Naive thymus-derived CD8-positive, alpha-beta T cell (primary cell): ENCODE data around the gene MPP7. TPM values are rescaled to one million over a fixed set of nuclear protein-coding genes. Genes with fewer than 3 reads are reported as not detected.
A peak's percentile ranks its signal among the peaks of the same experiment; 100 is the strongest.

Source experiments
- ATAC-seq, 2 donors: fragments of 150-1000 bp; cut with Tn5 transposase in 1 of 2; sonication (Bioruptor Pico), chemical (Tn5 transposase) in 1 of 2; 1 replicate in 1 of 2; 2 replicates in 1 of 2; pipeline ENCODE4 v1.10.0; 2021; ENCODE audit warnings: mild to moderate bottlenecking in 2 of 2, moderate library complexity in 2 of 2
- POLR2A ChIA-PET: fragments of 350-600 bp; sonication (Branson Sonifier 250); formaldehyde crosslinking; loops from one replicate; lab custom pipeline; 2021; ENCODE audit warnings: antibody characterized with exemption; lab: Charles Lee
- DNase-seq, 10 donors: peaks; one replicate each; pipeline versions ENCODE4 v3.0.0 to v3.0.0-alpha.2; 2020 to 2022
- H3K27ac Mint-ChIP-seq, 10 donors: one replicate each; pipeline ENCODE4 v1.8.0; 2020 to 2022; ENCODE audit warnings: mild to moderate bottlenecking in 10 of 10, mixed read lengths in 10 of 10, moderate library complexity in 4 of 10, inconsistent platforms in 1 of 10
- H3K27me3 Mint-ChIP-seq, 5 donors: one replicate each; pipeline ENCODE4 v1.8.0; 2021 to 2022; ENCODE audit warnings: mixed read lengths in 5 of 5
- H3K36me3 Mint-ChIP-seq, 3 donors: one replicate each; pipeline ENCODE4 v1.8.0; 2020 to 2022; ENCODE audit warnings: mixed read lengths in 3 of 3, mild to moderate bottlenecking in 2 of 3, inconsistent platforms in 1 of 3
- H3K4me1 Mint-ChIP-seq, 4 donors: one replicate each; pipeline ENCODE4 v1.8.0; 2021 to 2022; ENCODE audit warnings: mixed read lengths in 4 of 4
- H3K4me3 Mint-ChIP-seq, 10 donors: one replicate each; pipeline ENCODE4 v1.8.0; 2020 to 2022; ENCODE audit warnings: mild to moderate bottlenecking in 10 of 10, mixed read lengths in 10 of 10, moderate library complexity in 6 of 10, inconsistent platforms in 1 of 10
- H3K9me3 Mint-ChIP-seq, 9 donors: one replicate each; pipeline ENCODE4 v1.8.0; 2020 to 2022; ENCODE audit warnings: mixed read lengths in 9 of 9, mild to moderate bottlenecking in 3 of 9, inconsistent platforms in 1 of 9, moderate library complexity in 1 of 9
- polyA plus RNA-seq, 3 donors: library from polyadenylated mRNA; unstranded; fragments of 300-500 nt; fragmentation: Illumina TruSeq; gene quantifications; one replicate each; pipeline ENCODE4 v1.2.3, GENCODE V29; 2021
- total RNA-seq, 8 experiments: library from RNA in 2 of 8; stranded (reverse) in 2 of 8; gene quantifications; one replicate each; pipeline ENCODE4 v1.2.3 and lab custom pipeline; 2021 to 2026

Gene MPP7
- total and polyA plus RNA-seq, 5 experiments from 2014 or later, result 26.6 to 41.2 (median 33.3) TPM

DNA sequence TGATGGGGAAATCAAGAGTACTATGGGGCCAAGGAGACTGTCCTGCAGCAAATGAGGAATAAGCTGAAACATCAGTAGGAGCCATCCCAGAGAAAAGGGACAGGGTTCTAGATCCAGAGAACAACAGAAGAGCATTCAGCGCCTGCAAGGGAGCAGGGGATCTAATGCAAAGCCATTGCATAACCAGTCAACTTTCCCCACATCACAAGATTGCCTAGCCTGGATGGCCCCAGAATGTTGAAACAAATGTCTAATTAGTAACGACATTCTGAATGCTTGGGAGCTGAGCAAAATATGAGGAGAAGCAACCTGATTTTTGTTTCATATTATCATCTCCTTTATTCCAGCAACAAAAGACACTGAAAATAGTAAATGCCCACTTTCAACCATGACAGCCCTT lies 2.7 kb upstream of the MPP7 start:
- peaks cover 2 to 5% (median 4%) of the 10 kb centered on the region in 3 donors for H3K36me3 Mint-ChIP-seq
- no peaks in the 10 kb centered on the region for H3K9me3 Mint-ChIP-seq
- peak overlapping the region in 2 of 10 donors; percentile 1 to 58 for H3K27ac Mint-ChIP-seq
- DNase-seq, result no peak
- H3K27me3 Mint-ChIP-seq, result peaks cover 0 to 5% (median 0%) of the 10 kb centered on the region in 5 donors
- POLR2A ChIA-PET, result no interaction called here
- ATAC-seq, result no peak
- peaks cover 22 to 71% (median 47%) of the 10 kb centered on the region in 4 donors for H3K4me1 Mint-ChIP-seq
- no peak overlapping the region for H3K4me3 Mint-ChIP-seq

- no peak for DNase-seq
These were observed 1.2 kb upstream of the MPP7 start for GRCh38 chr10:28304032-28304571.

DNA sequence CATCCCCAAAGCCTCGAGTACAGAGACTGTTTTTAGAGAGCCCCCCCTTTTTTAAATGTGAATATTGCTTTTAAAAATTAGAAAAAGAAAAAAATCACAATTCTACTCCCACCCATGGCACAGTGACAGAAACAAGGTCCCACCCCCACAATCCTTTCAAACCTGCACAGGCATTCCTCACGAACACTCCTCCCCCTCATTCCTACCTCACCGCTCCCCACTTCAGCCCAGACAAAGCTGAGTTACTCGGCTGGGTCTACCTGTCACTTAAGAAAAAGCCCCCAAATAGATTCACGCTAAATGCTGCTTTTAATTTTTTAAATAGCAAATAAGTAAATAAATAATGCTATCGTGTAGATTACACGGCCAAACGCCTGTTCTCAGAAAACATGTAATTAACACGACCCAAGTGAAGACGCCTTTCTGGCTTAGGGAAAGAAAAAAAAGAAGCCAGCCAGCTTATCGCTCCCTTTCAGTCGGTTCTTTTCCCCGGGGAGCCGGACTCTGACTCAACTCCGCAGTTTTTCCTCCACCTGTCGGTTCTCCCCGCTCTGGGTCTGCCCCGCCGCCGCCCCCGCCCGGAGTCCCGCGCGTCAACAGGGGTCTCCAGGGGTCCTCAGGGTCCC lies 739 bp downstream of the MPP7 start:
- Mint-ChIP-seq H3K27me3 (peaks cover 0 to 3% (median 0%) of the 10 kb centered on the region in 5 donors), H3K4me1 (peaks cover 31 to 77% (median 66%) of the 10 kb centered on the region in 4 donors), H3K4me3 (peak overlapping the region; percentile 79 to 97 (median 86)), H3K9me3 (no peaks in the 10 kb centered on the region), H3K36me3 (no peaks in the 10 kb centered on the region), H3K27ac (peak overlapping the region; percentile 57 to 93 (median 88))
- no peak for ATAC-seq
- POLR2A ChIA-PET, result interaction anchor here (0.6 to 7.0 kb wide), 13 partner anchors 11 to 1148 kb away, joined by 3 to 210 read pairs (median 4); partner anchors contain the start of gene YME1L1
- peak in 4 of 10 donors; percentile 8 to 28 (median 16) for DNase-seq

More at GRCh38 chr10:28304032-28304571, 1.2 kb upstream of the MPP7 start:
- H3K4me1 Mint-ChIP-seq, result peaks cover 26 to 70% (median 58%) of the 10 kb centered on the region in 4 donors
- H3K27ac Mint-ChIP-seq, result peak overlapping the region; percentile 15 to 99 (median 95)
- peaks cover 0 to 3% (median 0%) of the 10 kb centered on the region in 5 donors for H3K27me3 Mint-ChIP-seq
- POLR2A ChIA-PET, result interaction anchor here (0.6 to 7.0 kb wide), 5 partner anchors 26 to 1107 kb away, joined by 3 to 210 read pairs (median 83); partner anchors contain the start of gene WAC
- H3K9me3 Mint-ChIP-seq, result no peaks in the 10 kb centered on the region
- H3K36me3 Mint-ChIP-seq, result no peaks in the 10 kb centered on the region
- H3K4me3 Mint-ChIP-seq, result peak overlapping the region; percentile 93 to 98 (median 96)
- no peak for ATAC-seq

GRCh38 chr10:28300027-28300426 lies 2.8 kb downstream of the MPP7 start:
- H3K27me3 Mint-ChIP-seq, result peaks cover 0 to 2% (median 0%) of the 10 kb centered on the region in 5 donors
- peak overlapping the region in 9 of 10 donors; percentile 19 to 87 (median 58) for H3K27ac Mint-ChIP-seq
- DNase-seq, result peak in 7 of 10 donors; percentile 19 to 59 (median 37)
- H3K36me3 Mint-ChIP-seq, result no peaks in the 10 kb centered on the region
- H3K4me1 Mint-ChIP-seq, result peaks cover 37 to 84% (median 79%) of the 10 kb centered on the region in 4 donors
- no peaks in the 10 kb centered on the region for H3K9me3 Mint-ChIP-seq
- no peak for ATAC-seq
- POLR2A ChIA-PET, result interaction anchor here (2.1 to 7.0 kb wide), 3 partner anchors 30 to 80 kb away, joined by 9 to 210 read pairs (median 90); no protein-coding TSS in a partner anchor
- peak overlapping the region in 7 of 10 donors; percentile 0 to 43 (median 37) for H3K4me3 Mint-ChIP-seq

DNA sequence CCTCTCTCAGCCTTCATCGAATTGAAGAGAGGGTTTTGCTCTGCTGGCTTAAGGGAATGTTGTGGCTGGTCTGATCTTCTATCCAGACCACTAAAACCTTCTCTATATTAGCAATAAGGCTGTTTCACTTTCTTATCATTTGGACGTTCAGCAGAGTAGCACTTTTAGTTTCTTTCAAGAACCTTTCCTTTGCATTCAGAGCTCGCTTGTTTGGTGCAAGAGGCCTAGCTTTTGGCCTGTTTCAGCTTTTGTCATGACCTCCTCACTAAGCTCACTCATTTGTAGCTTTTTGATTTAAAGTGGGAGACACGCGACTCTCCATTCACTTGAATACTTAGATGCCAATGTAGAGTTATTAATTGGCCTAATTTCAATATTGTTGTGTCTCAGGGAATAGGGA lies 3.9 kb downstream of the MPP7 start:
- no peak for DNase-seq
- Mint-ChIP-seq H3K4me1 (peaks cover 34 to 86% (median 81%) of the 10 kb centered on the region in 4 donors), H3K27me3 (no peaks in the 10 kb centered on the region), H3K36me3 (no peaks in the 10 kb centered on the region), H3K27ac (peak overlapping the region; percentile 3 to 83 (median 57)), H3K9me3 (no peaks in the 10 kb centered on the region), H3K4me3 (peak overlapping the region in 8 of 10 donors; percentile 1 to 52 (median 45))
- no peak for ATAC-seq
- POLR2A ChIA-PET, result interaction anchor here (1.1 to 7.0 kb wide), 4 partner anchors 31 to 81 kb away, joined by 3 to 210 read pairs (median 3); no protein-coding TSS in a partner anchor

DNA sequence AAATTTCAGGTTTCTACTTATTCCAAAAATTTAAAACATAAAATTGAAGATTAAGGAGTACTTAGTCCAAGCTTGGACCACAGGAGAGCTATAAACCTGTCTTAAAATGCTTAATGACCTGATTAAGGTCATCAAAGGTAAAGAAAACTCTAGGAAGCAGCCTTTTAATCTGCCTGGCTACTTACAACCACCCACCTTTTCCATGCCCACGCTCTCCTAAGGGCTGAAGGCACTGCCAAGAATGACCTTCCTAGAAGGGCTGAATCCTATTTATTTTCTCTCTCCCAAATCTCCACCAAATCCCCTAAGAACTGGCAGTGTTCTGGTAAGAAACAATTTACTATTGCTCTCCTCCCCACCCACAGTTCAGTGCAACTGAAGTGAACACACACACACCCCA lies 6.8 kb downstream of the MPP7 start:
- POLR2A ChIA-PET, result interaction anchor here (1.4 kb wide), 1 partner anchor 13 kb away, joined by 3 read pairs; no protein-coding TSS in a partner anchor
- no peaks in the 10 kb centered on the region for H3K27me3 Mint-ChIP-seq
- H3K4me3 Mint-ChIP-seq, result peak overlapping the region in 7 of 10 donors; percentile 2 to 21 (median 7)
- ATAC-seq, result no peak
- H3K9me3 Mint-ChIP-seq, result no peaks in the 10 kb centered on the region
- peaks cover 0 to 3% (median 2%) of the 10 kb centered on the region in 3 donors for H3K36me3 Mint-ChIP-seq
- H3K27ac Mint-ChIP-seq, result peak overlapping the region; percentile 41 to 94 (median 74)
- peaks cover 36 to 87% (median 86%) of the 10 kb centered on the region in 4 donors for H3K4me1 Mint-ChIP-seq
- no peak for DNase-seq

DNA sequence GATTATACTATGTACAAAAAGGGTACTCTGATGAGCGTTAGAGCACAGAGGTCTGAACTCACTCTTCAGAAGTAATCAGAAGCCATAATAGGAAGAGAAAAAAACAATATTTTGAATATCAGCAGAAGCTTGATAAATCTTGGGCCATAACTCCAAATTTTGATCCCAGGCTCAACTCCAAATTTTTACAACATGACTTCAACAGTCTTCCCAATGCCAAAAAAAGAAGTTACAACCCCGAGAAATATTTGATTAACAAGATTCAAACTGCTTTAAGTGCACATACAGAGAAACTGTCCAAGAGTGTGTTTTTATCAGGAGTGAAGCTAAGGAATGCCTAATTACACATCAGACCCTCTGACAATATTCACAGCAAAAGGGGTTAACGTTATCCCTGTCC lies 7.5 kb downstream of the MPP7 start:
- POLR2A ChIA-PET, result interaction anchor here (1.4 kb wide), 1 partner anchor 12 kb away, joined by 3 read pairs; no protein-coding TSS in a partner anchor
- Mint-ChIP-seq H3K4me1 (peaks cover 35 to 87% (median 81%) of the 10 kb centered on the region in 4 donors), H3K4me3 (peak overlapping the region in 2 of 10 donors; percentile 28 to 33), H3K9me3 (no peaks in the 10 kb centered on the region), H3K27me3 (no peaks in the 10 kb centered on the region), H3K27ac (peak overlapping the region in 9 of 10 donors; percentile 58 to 94 (median 90)), H3K36me3 (peaks cover 0 to 3% (median 2%) of the 10 kb centered on the region in 3 donors)
- no peak for ATAC-seq
- DNase-seq, result no peak

DNA sequence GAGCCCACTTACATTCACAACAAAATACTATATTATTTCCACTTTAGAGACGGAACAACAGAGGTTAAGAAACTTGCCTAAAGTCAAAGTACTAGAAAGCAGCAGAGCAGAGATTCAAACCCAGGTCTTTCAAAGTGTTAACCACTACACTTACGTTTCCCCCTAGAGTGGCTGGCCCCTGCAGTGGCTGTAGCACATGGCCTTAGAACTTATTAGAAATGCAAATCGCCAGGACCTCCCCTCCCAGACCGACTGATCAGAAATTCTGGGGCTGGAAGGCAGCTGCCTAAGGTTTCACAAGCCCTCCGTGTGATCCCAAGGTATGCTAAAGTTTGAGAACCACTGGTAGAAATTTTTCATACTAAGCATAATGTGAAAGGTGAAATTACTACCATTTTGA lies 8.1 kb downstream of the MPP7 start:
- peak overlapping the region in 1 of 10 donors; percentile 6 for H3K4me3 Mint-ChIP-seq
- H3K4me1 Mint-ChIP-seq, result peaks cover 33 to 83% (median 77%) of the 10 kb centered on the region in 4 donors
- ATAC-seq (no peak), DNase-seq (no peak)
- H3K27ac Mint-ChIP-seq, result peak overlapping the region; percentile 21 to 94 (median 88)
- POLR2A ChIA-PET, result interaction anchor here (1.5 kb wide), 1 partner anchor 39 kb away, joined by 3 read pairs; no protein-coding TSS in a partner anchor
- H3K27me3 Mint-ChIP-seq, result no peaks in the 10 kb centered on the region
- no peaks in the 10 kb centered on the region for H3K9me3 Mint-ChIP-seq
- peaks cover 0 to 4% (median 3%) of the 10 kb centered on the region in 3 donors for H3K36me3 Mint-ChIP-seq

DNA sequence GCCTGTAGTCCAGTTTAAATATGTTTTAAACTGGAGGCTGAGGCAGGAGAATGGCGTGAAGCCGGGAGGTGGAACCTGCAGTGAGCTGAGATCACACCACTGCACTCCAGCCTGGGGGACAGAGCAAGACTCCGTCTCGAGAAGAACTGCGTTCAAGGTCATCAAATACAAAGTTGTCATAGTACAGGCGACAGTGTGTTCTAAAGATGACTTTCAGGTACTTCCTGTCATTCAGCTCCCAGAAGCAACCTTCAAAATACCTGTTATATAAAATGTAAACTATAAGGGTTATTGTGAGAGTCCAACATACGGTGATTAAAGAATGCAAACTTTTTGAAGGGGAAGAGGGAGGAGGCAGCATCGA lies 8.7 kb downstream of the MPP7 start:
- DNase-seq (peak in 3 of 10 donors; percentile 4 to 31 (median 27)), ATAC-seq (peak; percentile 67 to 81)
- Mint-ChIP-seq H3K36me3 (peaks cover 0 to 7% (median 4%) of the 10 kb centered on the region in 3 donors), H3K9me3 (no peaks in the 10 kb centered on the region), H3K4me1 (peaks cover 33 to 82% (median 77%) of the 10 kb centered on the region in 4 donors), H3K27ac (peak overlapping the region; percentile 71 to 94 (median 92)), H3K27me3 (no peaks in the 10 kb centered on the region), H3K4me3 (peak overlapping the region in 9 of 10 donors; percentile 40 to 72 (median 55))
- POLR2A ChIA-PET, result interaction anchor here (0.6 to 1.5 kb wide), 3 partner anchors 9 to 74 kb away, joined by 3 read pairs; partner anchors contain the start of gene MPP7

GRCh38 chr10:28293236-28294168 lies 9.4 kb downstream of the MPP7 start:
- Mint-ChIP-seq H3K4me1 (peaks cover 28 to 79% (median 71%) of the 10 kb centered on the region in 4 donors), H3K36me3 (peaks cover 0 to 7% (median 4%) of the 10 kb centered on the region in 3 donors), H3K9me3 (no peaks in the 10 kb centered on the region), H3K4me3 (peak overlapping the region; percentile 20 to 72 (median 54)), H3K27me3 (no peaks in the 10 kb centered on the region), H3K27ac (peak overlapping the region; percentile 71 to 94 (median 92))
- ATAC-seq (no peak), DNase-seq (no peak)
- POLR2A ChIA-PET, result interaction anchor here (0.6 to 1.5 kb wide), 4 partner anchors 10 to 75 kb away, joined by 3 read pairs; partner anchors contain the start of gene MPP7

GRCh38 chr10:28291881-28292297 lies 11.0 kb downstream of the MPP7 start:
- Mint-ChIP-seq H3K9me3 (no peaks in the 10 kb centered on the region), H3K4me3 (no peak overlapping the region), H3K27me3 (no peaks in the 10 kb centered on the region), H3K36me3 (peaks cover 0 to 8% (median 7%) of the 10 kb centered on the region in 3 donors), H3K27ac (peak overlapping the region in 3 of 10 donors; percentile 42 to 77 (median 71)), H3K4me1 (peaks cover 25 to 70% (median 67%) of the 10 kb centered on the region in 4 donors)
- POLR2A ChIA-PET, result interaction anchor here (1.2 kb wide), 1 partner anchor 241 kb away, joined by 3 read pairs; the partner anchor contains the start of gene WAC
- DNase-seq, result no peak
- no peak for ATAC-seq
